DOHH2 (cell line): Measurements from ENCODE around the gene NFIA.

Experiments
- H3F3A ChIP-seq: fragments of 200-600 bp; sonication (generic), shearing (Covaris generic); 2 replicates; pipeline ENCODE4 v1.6.0; 2016; ENCODE audit warnings: antibody characterized with exemption, mild to moderate bottlenecking; ENCODE audit not compliant: control insufficient read depth, insufficient read depth
- H3K27ac ChIP-seq: fragments of 200-600 bp; sonication (generic); 2 replicates; pipeline ENCODE4 v1.5.1; 2014; ENCODE audit warnings: low read depth, mild to moderate bottlenecking, low read length, moderate library complexity
- H3K27me3 ChIP-seq: fragments of 200-600 bp; sonication (generic); 2 replicates; pipeline ENCODE4 v1.6.1; 2014; ENCODE audit warnings: mild to moderate bottlenecking, low read length, mixed read lengths; ENCODE audit not compliant: control insufficient read depth
- H3K36me3 ChIP-seq: fragments of 200-600 bp; sonication (generic); 2 replicates; pipeline ENCODE4 v1.6.1; 2014; ENCODE audit warnings: mild to moderate bottlenecking, low read length, moderate library complexity, mixed read lengths; ENCODE audit not compliant: control insufficient read depth
- H3K4me1 ChIP-seq: fragments of 200-600 bp; sonication (generic); 2 replicates; pipeline ENCODE4 v1.6.1; 2014; ENCODE audit warnings: mild to moderate bottlenecking, low read length, mixed read lengths; ENCODE audit not compliant: control insufficient read depth
- H3K4me2 ChIP-seq: fragments of 200-600 bp; sonication (generic); 2 replicates; pipeline ENCODE4 v1.6.0; 2014; ENCODE audit warnings: mild to moderate bottlenecking, low read length, moderate library complexity
- H3K4me3 ChIP-seq: fragments of 200-600 bp; sonication (generic); 2 replicates; pipeline ENCODE4 v1.5.1; 2014; ENCODE audit warnings: mild to moderate bottlenecking, low read length, mixed read lengths
- H3K79me2 ChIP-seq: fragments of 200-600 bp; sonication (generic); 2 replicates; pipeline ENCODE4 v1.6.1; 2014; ENCODE audit warnings: mild to moderate bottlenecking, low read length, mixed read lengths; ENCODE audit not compliant: control insufficient read depth
- H3K9me2 ChIP-seq: fragments of 200-600 bp; sonication (generic); replicated peaks from 2 replicates; pipeline ENCODE4 v1.6.1; 2014; ENCODE audit warnings: mild to moderate bottlenecking, low read length, mixed read lengths; ENCODE audit not compliant: control insufficient read depth
- H3K9me3 ChIP-seq: fragments of 200-600 bp; sonication (generic); 2 replicates; pipeline ENCODE4 v1.6.1; 2014; ENCODE audit warnings: antibody characterized with exemption, low read length, mixed read lengths; ENCODE audit not compliant: control insufficient read depth, insufficient read depth
- H4K20me1 ChIP-seq: fragments of 200-600 bp; sonication (generic); 2 replicates; pipeline ENCODE4 v1.6.0; 2014; ENCODE audit warnings: low read depth, mild to moderate bottlenecking, antibody characterized with exemption, low read length, moderate library complexity; ENCODE audit not compliant: control insufficient read depth, insufficient read depth
- CTCF ChIP-seq: fragments of 200-600 bp; sonication (generic); IDR thresholded peaks from one replicate; pipeline ENCODE4 v1.5.1; 2014; ENCODE audit warnings: antibody characterized with exemption, mild to moderate bottlenecking, low read depth, low read length; ENCODE audit not compliant: poor library complexity, severe bottlenecking
- EZH2phosphoT487 ChIP-seq: fragments of 200-600 bp; sonication (generic); IDR thresholded peaks from 2 replicates; pipeline ENCODE4 v1.6.1; 2017; ENCODE audit warnings: borderline replicate concordance, mild to moderate bottlenecking, antibody characterized with exemption, low read length, moderate library complexity, mixed read lengths

The NFIA gene

GRCh38 chr1:61391730-61392129 lies 309.4 kb downstream of the NFIA start:
- Histone ChIP-seq H3K36me3 (no peaks in the 10 kb centered on the region), H3K9me2 (no peaks in the 10 kb centered on the region), H3F3A (no peaks in the 10 kb centered on the region), H3K9me3 (no peaks in the 10 kb centered on the region), H3K79me2 (no peaks in the 10 kb centered on the region), H3K4me1 (peaks cover 7% of the 10 kb centered on the region), H4K20me1 (no peaks in the 10 kb centered on the region), H3K27me3 (no peaks in the 10 kb centered on the region), H3K27ac (no peak overlapping the region), H3K4me2 (no peak overlapping the region), H3K4me3 (no peak overlapping the region)
- TF ChIP-seq CTCF (no peak), EZH2phosphoT487 (no peak)

GRCh38 chr1:61392409-61393242 lies 310.3 kb downstream of the NFIA start:
- no peaks in the 10 kb centered on the region for H3K79me2 ChIP-seq
- H3F3A ChIP-seq, result no peaks in the 10 kb centered on the region
- H3K9me2 ChIP-seq, result no peaks in the 10 kb centered on the region
- H3K4me3 ChIP-seq, result no peak overlapping the region
- H4K20me1 ChIP-seq, result no peaks in the 10 kb centered on the region
- H3K27me3 ChIP-seq, result no peaks in the 10 kb centered on the region
- H3K4me1 ChIP-seq, result peaks cover 3% of the 10 kb centered on the region
- H3K4me2 ChIP-seq, result no peak overlapping the region
- TF ChIP-seq CTCF, result no peak
- no peak for TF ChIP-seq EZH2phosphoT487
- no peaks in the 10 kb centered on the region for H3K36me3 ChIP-seq
- H3K27ac ChIP-seq, result no peak overlapping the region
- no peaks in the 10 kb centered on the region for H3K9me3 ChIP-seq

- Histone ChIP-seq H3K9me3 (no peaks in the 10 kb centered on the region), H3K4me2 (no peak overlapping the region), H3K9me2 (no peaks in the 10 kb centered on the region), H3K36me3 (no peaks in the 10 kb centered on the region), H3K4me3 (no peak overlapping the region), H3K27ac (no peak overlapping the region), H3F3A (no peaks in the 10 kb centered on the region), H4K20me1 (no peaks in the 10 kb centered on the region), H3K4me1 (no peaks in the 10 kb centered on the region), H3K79me2 (no peaks in the 10 kb centered on the region), H3K27me3 (no peaks in the 10 kb centered on the region)
- TF ChIP-seq CTCF (no peak), EZH2phosphoT487 (no peak)
These were observed 311.2 kb downstream of the NFIA start for GRCh38 chr1:61393575-61393974.
